WTC11 (cell line): ENCODE measurements around the gene CCDC93. TPM values are rescaled to one million over a fixed set of nuclear protein-coding genes. Genes with fewer than 3 reads are reported as not detected.

Source experiments
- ATAC-seq: fragments of 200-7000 bp; cut with Tn5 transposase; 2 replicates; pipeline ENCODE4 v1.10.0; 2021; ENCODE audit warnings: mild to moderate bottlenecking, moderate library complexity
- CTCF ChIA-PET: fragments of 300-600 bp; sonication (Branson Sonifier 250); formaldehyde crosslinking; loops from one replicate; lab custom pipeline; 2021; ENCODE audit warnings: antibody characterized with exemption; lab: Charles Lee
- POLR2A ChIA-PET: fragments of 350-600 bp; sonication (Branson Sonifier 250); formaldehyde crosslinking; loops from one replicate; lab custom pipeline; 2021; ENCODE audit warnings: antibody characterized with exemption; lab: Charles Lee
- DNase-seq: peaks from one replicate; pipeline ENCODE4 v3.0.0; 2021; ENCODE audit warnings: low spot score
- H3K27ac Mint-ChIP-seq: 2 replicates; pipeline ENCODE4 v1.8.0; 2021; ENCODE audit warnings: mixed read lengths
- H3K27me3 Mint-ChIP-seq: 2 replicates; pipeline ENCODE4 v1.8.0; 2021; ENCODE audit warnings: low read depth, mild to moderate bottlenecking, moderate library complexity, mixed read lengths
- H3K36me3 Mint-ChIP-seq: 2 replicates; pipeline ENCODE4 v1.8.0; 2021; ENCODE audit warnings: mixed read lengths
- H3K4me1 Mint-ChIP-seq: 2 replicates; pipeline ENCODE4 v1.8.0; 2022; ENCODE audit warnings: mixed read lengths
- H3K4me3 Mint-ChIP-seq: 2 replicates; pipeline ENCODE4 v1.8.0; 2021; ENCODE audit warnings: mild to moderate bottlenecking, moderate library complexity, mixed read lengths
- H3K9me3 Mint-ChIP-seq: 2 replicates; pipeline ENCODE4 v1.8.0; 2021; ENCODE audit warnings: mixed read lengths
- AR ChIP-seq: fragments of 250-450 bp; sonication (Bioruptor Pico); IDR thresholded peaks from 2 replicates; pipeline ENCODE4 v1.9.0; 2021; ENCODE audit warnings: mild to moderate bottlenecking
- CREB1 ChIP-seq: sonication (generic); formaldehyde crosslinking; IDR thresholded peaks from 2 replicates; pipeline ENCODE4 v1.8.0; 2023; ENCODE audit warnings: mild to moderate bottlenecking, missing genetic modification reagents
- CREM ChIP-seq: sonication (generic); formaldehyde crosslinking; IDR thresholded peaks from 2 replicates; pipeline ENCODE4 v1.8.1; 2022; ENCODE audit warnings: mild to moderate bottlenecking, missing genetic modification reagents, moderate library complexity
- ELF4 ChIP-seq: sonication (generic); formaldehyde crosslinking; IDR thresholded peaks from 2 replicates; pipeline ENCODE4 v1.8.1; 2022; ENCODE audit warnings: low read depth, mild to moderate bottlenecking, moderate library complexity, missing genetic modification reagents
- EMX1 ChIP-seq: fragments of 250-450 bp; sonication (Bioruptor Pico); IDR thresholded peaks from 2 replicates; pipeline ENCODE4 v1.8.0; 2021; ENCODE audit warnings: mild to moderate bottlenecking
- FOXP1 ChIP-seq: sonication (generic); formaldehyde crosslinking; IDR thresholded peaks from 2 replicates; pipeline ENCODE4 v1.8.0; 2022; ENCODE audit warnings: missing genetic modification reagents, mild to moderate bottlenecking, moderate library complexity, borderline replicate concordance
- HMGA2 ChIP-seq: fragments of 250-450 bp; sonication (Bioruptor Pico); IDR thresholded peaks from 2 replicates; pipeline ENCODE4 v1.4.0; 2021; ENCODE audit warnings: mild to moderate bottlenecking, moderate library complexity
- IRF2 ChIP-seq: sonication (generic); formaldehyde crosslinking; IDR thresholded peaks from 2 replicates; pipeline ENCODE4 v1.8.0; 2022; ENCODE audit warnings: low read depth, missing genetic modification reagents, borderline replicate concordance
- MXD4 ChIP-seq: fragments of 250-450 bp; sonication (Bioruptor Pico); IDR thresholded peaks from 2 replicates; pipeline ENCODE4 v1.8.0; 2021; ENCODE audit warnings: mild to moderate bottlenecking, moderate library complexity, borderline replicate concordance
- MYBL2 ChIP-seq: sonication (generic); formaldehyde crosslinking; IDR thresholded peaks from 2 replicates; pipeline ENCODE4 v1.8.1; 2023; ENCODE audit warnings: mild to moderate bottlenecking, moderate library complexity, missing genetic modification reagents
- NR2C2 ChIP-seq: sonication (generic); formaldehyde crosslinking; IDR thresholded peaks from 2 replicates; pipeline ENCODE4 v1.8.0; 2022; ENCODE audit warnings: mild to moderate bottlenecking, missing genetic modification reagents
- OVOL2 ChIP-seq: fragments of 250-450 bp; sonication (Bioruptor Pico); IDR thresholded peaks from 2 replicates; pipeline ENCODE4 v1.9.0; 2021; ENCODE audit warnings: mild to moderate bottlenecking, borderline replicate concordance
- TEAD4 ChIP-seq: sonication (generic); formaldehyde crosslinking; IDR thresholded peaks from 2 replicates; pipeline ENCODE4 v1.8.0; 2022; ENCODE audit warnings: mild to moderate bottlenecking, missing genetic modification reagents
- ZBTB21 ChIP-seq: sonication (generic); formaldehyde crosslinking; IDR thresholded peaks from 2 replicates; pipeline ENCODE4 v1.8.1; 2023; ENCODE audit warnings: mild to moderate bottlenecking, missing genetic modification reagents, borderline replicate concordance
- ZNF232 ChIP-seq: sonication (generic); formaldehyde crosslinking; IDR thresholded peaks from 2 replicates; pipeline ENCODE4 v1.8.0; 2022; ENCODE audit warnings: mild to moderate bottlenecking, missing genetic modification reagents
- ZNF671 ChIP-seq: fragments of 250-450 bp; sonication (Bioruptor Pico); IDR thresholded peaks from 2 replicates; pipeline ENCODE4 v1.8.0; 2021; ENCODE audit warnings: mild to moderate bottlenecking
- total RNA-seq: library from RNA; stranded (reverse); gene quantifications from 3 replicates; pipeline ENCODE4 v1.2.3, GENCODE V29; 2021
- TF ChIP-seq, protein P1 (sequence below): fragments of 250-450 bp; sonication (Bioruptor Pico); IDR thresholded peaks from 2 replicates; pipeline ENCODE4 v1.8.0; 2021; ENCODE audit warnings: mild to moderate bottlenecking
- TF ChIP-seq, protein P2 (sequence below): sonication (generic); formaldehyde crosslinking; IDR thresholded peaks from 2 replicates; pipeline ENCODE4 v1.8.1; 2022; ENCODE audit warnings: missing genetic modification reagents, borderline replicate concordance
- TF ChIP-seq, protein P3 (sequence below): fragments of 200-600 bp; IDR thresholded peaks from 2 replicates; pipeline ENCODE4 v1.8.0; 2022; ENCODE audit warnings: antibody characterized with exemption

Gene CCDC93
- total RNA-seq, 1 experiment from 2014 or later: 16.9 TPM

- ChIA-PET CTCF (interaction anchor here (1.0 to 1.5 kb wide), 2 partner anchors 8 to 16 kb away, joined by 3 to 11 read pairs; no protein-coding TSS in a partner anchor), POLR2A (no interaction called here)
- Mint-ChIP-seq H3K27me3 (peaks cover 6% of the 10 kb centered on the region), H3K4me1 (peaks cover 3% of the 10 kb centered on the region; the same call in 1 of the 2 replicates), H3K4me3 (no peak overlapping the region), H3K9me3 (peaks cover 10% of the 10 kb centered on the region), H3K36me3 (peaks cover 5% of the 10 kb centered on the region), H3K27ac (no peak overlapping the region)
- DNase-seq (no peak), ATAC-seq (no peak)
- TF ChIP-seq FOXP1 (CRISPR knock-in tag) (no peak), HMGA2 (CRISPR knock-in tag) (no peak), ZNF232 (no peak), MYBL2 (no peak), CREM (CRISPR knock-in tag) (no peak), ZBTB21 (no peak), ELF4 (CRISPR knock-in tag) (no peak), NR2C2 (CRISPR knock-in tag) (no peak)
- TF ChIP-seq, protein P1, sequence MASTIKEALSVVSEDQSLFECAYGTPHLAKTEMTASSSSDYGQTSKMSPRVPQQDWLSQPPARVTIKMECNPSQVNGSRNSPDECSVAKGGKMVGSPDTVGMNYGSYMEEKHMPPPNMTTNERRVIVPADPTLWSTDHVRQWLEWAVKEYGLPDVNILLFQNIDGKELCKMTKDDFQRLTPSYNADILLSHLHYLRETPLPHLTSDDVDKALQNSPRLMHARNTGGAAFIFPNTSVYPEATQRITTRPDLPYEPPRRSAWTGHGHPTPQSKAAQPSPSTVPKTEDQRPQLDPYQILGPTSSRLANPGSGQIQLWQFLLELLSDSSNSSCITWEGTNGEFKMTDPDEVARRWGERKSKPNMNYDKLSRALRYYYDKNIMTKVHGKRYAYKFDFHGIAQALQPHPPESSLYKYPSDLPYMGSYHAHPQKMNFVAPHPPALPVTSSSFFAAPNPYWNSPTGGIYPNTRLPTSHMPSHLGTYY: no peak
These were observed 27.0 kb upstream of the CCDC93 start for GRCh38 chr2:118040891-118041290.

GRCh38 chr2:118032169-118033013 is 18.5 kb upstream of the CCDC93 start:
- TF ChIP-seq IRF2 (CRISPR knock-in tag) (no peak), TEAD4 (no peak), AR (CRISPR knock-in tag) (no peak), EMX1 (CRISPR knock-in tag) (no peak), OVOL2 (no peak), CREB1 (CRISPR knock-in tag) (no peak), MXD4 (CRISPR knock-in tag) (no peak), ZNF671 (no peak)
- TF ChIP-seq, protein P2, sequence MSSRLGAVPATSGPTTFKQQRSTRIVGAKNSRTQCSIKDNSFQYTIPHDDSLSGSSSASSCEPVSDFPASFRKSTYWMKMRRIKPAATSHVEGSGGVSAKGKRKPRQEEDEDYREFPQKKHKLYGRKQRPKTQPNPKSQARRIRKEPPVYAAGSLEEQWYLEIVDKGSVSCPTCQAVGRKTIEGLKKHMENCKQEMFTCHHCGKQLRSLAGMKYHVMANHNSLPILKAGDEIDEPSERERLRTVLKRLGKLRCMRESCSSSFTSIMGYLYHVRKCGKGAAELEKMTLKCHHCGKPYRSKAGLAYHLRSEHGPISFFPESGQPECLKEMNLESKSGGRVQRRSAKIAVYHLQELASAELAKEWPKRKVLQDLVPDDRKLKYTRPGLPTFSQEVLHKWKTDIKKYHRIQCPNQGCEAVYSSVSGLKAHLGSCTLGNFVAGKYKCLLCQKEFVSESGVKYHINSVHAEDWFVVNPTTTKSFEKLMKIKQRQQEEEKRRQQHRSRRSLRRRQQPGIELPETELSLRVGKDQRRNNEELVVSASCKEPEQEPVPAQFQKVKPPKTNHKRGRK: 0 out of 2 replicates have a peak, but pooled peaks have one; percentile 61
- TF ChIP-seq, protein P3, sequence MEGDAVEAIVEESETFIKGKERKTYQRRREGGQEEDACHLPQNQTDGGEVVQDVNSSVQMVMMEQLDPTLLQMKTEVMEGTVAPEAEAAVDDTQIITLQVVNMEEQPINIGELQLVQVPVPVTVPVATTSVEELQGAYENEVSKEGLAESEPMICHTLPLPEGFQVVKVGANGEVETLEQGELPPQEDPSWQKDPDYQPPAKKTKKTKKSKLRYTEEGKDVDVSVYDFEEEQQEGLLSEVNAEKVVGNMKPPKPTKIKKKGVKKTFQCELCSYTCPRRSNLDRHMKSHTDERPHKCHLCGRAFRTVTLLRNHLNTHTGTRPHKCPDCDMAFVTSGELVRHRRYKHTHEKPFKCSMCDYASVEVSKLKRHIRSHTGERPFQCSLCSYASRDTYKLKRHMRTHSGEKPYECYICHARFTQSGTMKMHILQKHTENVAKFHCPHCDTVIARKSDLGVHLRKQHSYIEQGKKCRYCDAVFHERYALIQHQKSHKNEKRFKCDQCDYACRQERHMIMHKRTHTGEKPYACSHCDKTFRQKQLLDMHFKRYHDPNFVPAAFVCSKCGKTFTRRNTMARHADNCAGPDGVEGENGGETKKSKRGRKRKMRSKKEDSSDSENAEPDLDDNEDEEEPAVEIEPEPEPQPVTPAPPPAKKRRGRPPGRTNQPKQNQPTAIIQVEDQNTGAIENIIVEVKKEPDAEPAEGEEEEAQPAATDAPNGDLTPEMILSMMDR: peak; percentile 77
- H3K27ac Mint-ChIP-seq: no peak overlapping the region
- peak; percentile 38 for DNase-seq
- H3K4me3 Mint-ChIP-seq: no peak overlapping the region
- peak; percentile 74 for ATAC-seq
- ChIA-PET CTCF (interaction anchor here (0.5 to 2.0 kb wide), 35 partner anchors 9 to 841 kb away, joined by 3 to 38 read pairs (median 4); partner anchors contain the start of gene CCDC93), POLR2A (no interaction called here)
- H3K36me3 Mint-ChIP-seq: peaks cover 8% of the 10 kb centered on the region
- H3K27me3 Mint-ChIP-seq: peaks cover 21% of the 10 kb centered on the region
- peaks cover 9% of the 10 kb centered on the region for H3K4me1 Mint-ChIP-seq
- H3K9me3 Mint-ChIP-seq: peaks cover 26% of the 10 kb centered on the region
